Mucosa of gallbladder (tissue), 1 donor: ENCODE data around the gene CRADD. TPM values are rescaled to one million over a fixed set of nuclear protein-coding genes. Genes with fewer than 3 reads are reported as not detected.
"Not testable (repeated sequence)": the region's sequence is repeated elsewhere in the genome, so short reads cannot be mapped to it uniquely, and the experiment has no call there.

Experiments
- DNase-seq: peaks from one replicate; pipeline ENCODE4 v3.0.0-alpha.2; 2020; ENCODE audit warnings: low spot score
- total RNA-seq: library from RNA; stranded (reverse); gene quantifications from one replicate; pipeline ENCODE4 v1.2.1, GENCODE V29; 2021
- donor health status: DM: no; HTN: no; CAD: no.

The CRADD gene
- total RNA-seq, 1 donor from 2014 or later: 22.7 TPM

GRCh38 chr12:93782853-93783252 lies 105.7 kb downstream of the CRADD start:
- DNase-seq: no peak

GRCh38 chr12:93783832-93784231 lies 106.7 kb downstream of the CRADD start:
- DNase-seq: no peak

- peak; percentile 28 for DNase-seq
These were observed 107.3 kb downstream of the CRADD start for GRCh38 chr12:93784339-93785086.

- peak; percentile 41 for DNase-seq
These were observed 108.3 kb downstream of the CRADD start for GRCh38 chr12:93785249-93786010.

- no peak for DNase-seq
These were observed 109.7 kb downstream of the CRADD start for GRCh38 chr12:93786656-93787397.

- DNase-seq: no peak
These were observed 111.7 kb downstream of the CRADD start for GRCh38 chr12:93788853-93789252.

GRCh38 chr12:93789767-93790166 lies 112.6 kb downstream of the CRADD start:
- DNase-seq: no peak

GRCh38 chr12:93790472-93791152 lies 113.4 kb downstream of the CRADD start:
- no peak for DNase-seq

GRCh38 chr12:93793007-93793406 lies 115.8 kb downstream of the CRADD start:
- no peak for DNase-seq

- no peak for DNase-seq
These were observed 116.8 kb downstream of the CRADD start for GRCh38 chr12:93793983-93794382.

GRCh38 chr12:93794738-93795137 lies 117.6 kb downstream of the CRADD start:
- no peak for DNase-seq

- no peak for DNase-seq
These were observed 118.2 kb downstream of the CRADD start for GRCh38 chr12:93795352-93795751.

- DNase-seq: no peak
These were observed 119.6 kb downstream of the CRADD start for GRCh38 chr12:93796729-93797128.

- no peak for DNase-seq
These were observed 121.3 kb downstream of the CRADD start for GRCh38 chr12:93798279-93799151.

GRCh38 chr12:93801666-93802065 lies 124.5 kb downstream of the CRADD start:
- DNase-seq: not testable (repeated sequence)

GRCh38 chr12:93802293-93802692 lies 125.1 kb downstream of the CRADD start:
- DNase-seq: no peak

- no peak for DNase-seq
These were observed 125.7 kb downstream of the CRADD start for GRCh38 chr12:93802698-93803423.

GRCh38 chr12:93803424-93803807 lies 126.2 kb downstream of the CRADD start:
- DNase-seq: no peak

- no peak for DNase-seq
These were observed 127.4 kb downstream of the CRADD start for GRCh38 chr12:93804392-93805179.
